ENCODE results near the gene ATP6V0D1. TPM values are rescaled to one million over a fixed set of nuclear protein-coding genes. Genes with fewer than 3 reads are reported as not detected.

Gene ATP6V0D1
- total RNA-seq, 1 experiment from 2014 or later: 85.3 TPM

DNA sequence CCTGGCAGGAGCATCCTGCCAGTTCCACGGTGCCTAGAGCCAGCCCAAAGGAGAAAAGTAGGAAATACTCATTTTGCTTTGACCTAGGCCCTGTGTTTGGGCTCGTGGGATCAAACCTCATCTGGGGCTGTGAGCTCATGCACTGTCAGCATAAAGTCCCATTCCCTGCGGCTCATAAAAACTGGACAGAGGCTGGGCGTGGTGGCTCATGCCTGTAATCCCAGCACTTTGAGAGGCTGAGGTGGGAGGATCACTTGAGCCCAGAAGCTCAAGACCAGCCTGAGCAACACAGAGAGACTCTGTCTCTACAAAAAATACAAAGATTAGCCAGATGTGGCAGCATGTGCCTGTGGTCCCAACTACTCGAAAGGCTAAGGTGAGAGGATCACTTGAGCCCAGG lies 17.9 kb downstream of the ATP6V0D1 start:
- CTCF ChIA-PET: interaction anchor here (1.7 to 3.0 kb wide), 2 partner anchors 11 to 20 kb away, joined by 5 to 11 read pairs; no protein-coding TSS in a partner anchor
- H3K4me3 Mint-ChIP-seq (ENCODE audit: low read depth, unreplicated experiment): no peak overlapping the region
- peaks cover 13% of the 10 kb centered on the region for H3K36me3 Mint-ChIP-seq (ENCODE audit: insufficient read depth, unreplicated experiment)
- no peak for DNase-seq
- BruUV-seq (replicated peaks): no TSS peak
- peaks cover 46% of the 10 kb centered on the region for H3K4me1 Mint-ChIP-seq (ENCODE audit: low read depth, unreplicated experiment)
- TF ChIP-seq CTCF (IDR thresholded peaks at IDR 0.05; ENCODE audit: unreplicated experiment): no peak
- no peaks in the 10 kb centered on the region for H3K27me3 Mint-ChIP-seq (ENCODE audit: unreplicated experiment)
- intact Hi-C loops (cut with micrococcal nuclease; ENCODE audit: unreplicated experiment): no loop called here
- no peaks in the 10 kb centered on the region for H3K9me3 Mint-ChIP-seq (ENCODE audit: low read depth, unreplicated experiment)
- no peak overlapping the region for H3K27ac Mint-ChIP-seq (ENCODE audit: unreplicated experiment)

GRCh38 chr16:67462279-67462655 lies 18.7 kb downstream of the ATP6V0D1 start:
- H3K36me3 Mint-ChIP-seq (ENCODE audit: insufficient read depth, unreplicated experiment): peaks cover 13% of the 10 kb centered on the region
- CTCF ChIA-PET: interaction anchor here (0.6 to 1.9 kb wide), 10 partner anchors 11 to 178 kb away, joined by 3 to 23 read pairs (median 4); partner anchors contain the start of gene ATP6V0D1
- H3K4me1 Mint-ChIP-seq (ENCODE audit: low read depth, unreplicated experiment): peaks cover 46% of the 10 kb centered on the region
- peak overlapping the region; percentile 52 for H3K27ac Mint-ChIP-seq (ENCODE audit: unreplicated experiment)
- BruUV-seq (replicated peaks): no TSS peak
- no peaks in the 10 kb centered on the region for H3K27me3 Mint-ChIP-seq (ENCODE audit: unreplicated experiment)
- intact Hi-C loops (cut with micrococcal nuclease; ENCODE audit: unreplicated experiment): loop anchor here (1.0 kb wide), 1 partner anchor 34 kb away; no protein-coding TSS in a partner anchor
- DNase-seq: no peak
- peak overlapping the region; percentile 32 for H3K4me3 Mint-ChIP-seq (ENCODE audit: low read depth, unreplicated experiment)
- no peak for TF ChIP-seq CTCF (IDR thresholded peaks at IDR 0.05; ENCODE audit: unreplicated experiment)
- H3K9me3 Mint-ChIP-seq (ENCODE audit: low read depth, unreplicated experiment): no peaks in the 10 kb centered on the region

DNA sequence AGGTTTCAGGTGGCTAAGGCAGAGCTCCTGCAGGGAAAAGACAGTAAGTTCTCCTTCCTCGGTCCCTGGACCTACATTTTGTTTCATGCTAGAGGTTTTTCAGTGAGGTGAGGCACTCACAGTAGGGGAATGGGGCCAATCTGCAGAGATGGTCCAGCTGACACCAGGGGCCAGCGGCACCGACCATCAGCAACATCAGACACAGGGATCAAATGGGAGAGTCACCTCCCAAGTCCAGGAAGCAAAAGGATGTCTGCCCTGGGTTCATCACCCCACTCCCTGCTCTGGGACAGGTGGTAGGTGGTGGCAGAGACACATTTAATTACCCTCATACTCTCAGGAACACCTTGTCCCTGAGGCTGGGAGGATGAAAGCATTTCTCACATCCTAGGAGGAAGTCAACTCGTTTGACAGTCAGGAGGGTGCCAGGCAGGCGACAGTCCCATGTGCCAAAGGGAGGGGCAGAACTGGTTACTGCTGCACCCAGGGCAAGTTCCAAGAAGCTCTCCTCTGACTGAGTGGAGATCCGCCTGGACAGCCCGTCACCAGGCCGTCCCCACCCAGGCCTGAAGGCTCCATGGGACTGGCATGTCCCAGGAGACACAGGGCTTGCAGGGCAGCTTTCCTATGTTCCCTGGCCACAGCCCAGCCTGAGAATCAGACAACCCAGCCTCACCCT lies 19.2 kb downstream of the ATP6V0D1 start:
- H3K4me3 Mint-ChIP-seq (ENCODE audit: low read depth, unreplicated experiment): peak overlapping the region; percentile 32
- CTCF ChIA-PET: interaction anchor here (0.6 to 1.9 kb wide), 10 partner anchors 10 to 177 kb away, joined by 3 to 23 read pairs (median 4); partner anchors contain the start of gene ATP6V0D1
- H3K27me3 Mint-ChIP-seq (ENCODE audit: unreplicated experiment): no peaks in the 10 kb centered on the region
- H3K9me3 Mint-ChIP-seq (ENCODE audit: low read depth, unreplicated experiment): no peaks in the 10 kb centered on the region
- peak; percentile 61 for DNase-seq
- peaks cover 13% of the 10 kb centered on the region for H3K36me3 Mint-ChIP-seq (ENCODE audit: insufficient read depth, unreplicated experiment)
- no TSS peak for BruUV-seq (replicated peaks)
- intact Hi-C loops (cut with micrococcal nuclease; ENCODE audit: unreplicated experiment): loop anchor here (1.0 kb wide), 1 partner anchor 33 kb away; no protein-coding TSS in a partner anchor
- no peak for TF ChIP-seq CTCF (IDR thresholded peaks at IDR 0.05; ENCODE audit: unreplicated experiment)
- H3K4me1 Mint-ChIP-seq (ENCODE audit: low read depth, unreplicated experiment): peaks cover 46% of the 10 kb centered on the region
- peak overlapping the region; percentile 52 for H3K27ac Mint-ChIP-seq (ENCODE audit: unreplicated experiment)

DNA sequence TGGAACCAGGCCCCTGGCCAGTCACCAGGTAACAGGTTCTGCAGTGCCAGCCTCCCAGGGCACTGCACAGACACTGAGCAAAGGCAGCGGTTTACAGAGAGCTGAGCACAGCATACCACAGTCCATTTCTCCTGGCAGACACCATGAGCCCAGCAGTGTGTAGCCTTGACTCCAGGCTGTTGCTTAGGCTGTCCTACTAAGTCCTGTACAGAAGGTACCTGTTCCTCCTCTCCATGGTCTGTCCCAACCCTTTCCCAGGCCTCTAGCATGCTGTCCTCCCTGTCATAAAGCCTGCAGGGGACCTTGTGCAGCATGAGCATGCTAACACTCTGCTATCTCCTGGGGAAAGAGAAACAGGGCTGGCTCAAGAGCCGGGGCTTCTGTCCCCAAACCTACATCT lies 20.0 kb downstream of the ATP6V0D1 start:
- Mint-ChIP-seq H3K9me3 (ENCODE audit: low read depth, unreplicated experiment) (no peaks in the 10 kb centered on the region), H3K27me3 (ENCODE audit: unreplicated experiment) (no peaks in the 10 kb centered on the region), H3K4me3 (ENCODE audit: low read depth, unreplicated experiment) (no peak overlapping the region), H3K4me1 (ENCODE audit: low read depth, unreplicated experiment) (peaks cover 46% of the 10 kb centered on the region), H3K36me3 (ENCODE audit: insufficient read depth, unreplicated experiment) (peaks cover 13% of the 10 kb centered on the region), H3K27ac (ENCODE audit: unreplicated experiment) (no peak overlapping the region)
- DNase-seq: no peak
- CTCF ChIA-PET: interaction anchor here (1.3 to 1.9 kb wide), 2 partner anchors 20 to 33 kb away, joined by 4 to 23 read pairs; partner anchors contain the start of gene ATP6V0D1
- TF ChIP-seq CTCF (IDR thresholded peaks at IDR 0.05; ENCODE audit: unreplicated experiment): no peak
- intact Hi-C loops (cut with micrococcal nuclease; ENCODE audit: unreplicated experiment): no loop called here
- BruUV-seq (replicated peaks): no TSS peak

Data from Calu3 (cell line).